B cell (primary cell): ENCODE data around the gene SCN4A. TPM values are rescaled to one million over a fixed set of nuclear protein-coding genes. Genes with fewer than 3 reads are reported as not detected.

Experiments used
- ATAC-seq: fragments of 200-7000 bp; cut with Tn5 transposase; one replicate; pipeline ENCODE4 v1.10.0; 2021; ENCODE audit warnings: low read depth, mild to moderate bottlenecking, moderate number of reproducible peaks, moderate library complexity
- CTCF ChIA-PET: fragments of 350-600 bp; sonication (Branson Sonifier 250); formaldehyde crosslinking; loops from one replicate; lab custom pipeline; 2021; ENCODE audit warnings: antibody characterized with exemption, inconsistent platforms; lab: Charles Lee
- POLR2A ChIA-PET: fragments of 350-600 bp; sonication (Branson Sonifier 250); formaldehyde crosslinking; loops from one replicate; lab custom pipeline; 2021; ENCODE audit warnings: antibody characterized with exemption; lab: Charles Lee
- DNase-seq: peaks from one replicate; pipeline ENCODE4 v3.0.0; 2013
- H2AFZ ChIP-seq: 2 replicates; pipeline ENCODE4 v1.6.1; 2012; ENCODE audit warnings: mild to moderate bottlenecking, low read depth, low read length; ENCODE audit not compliant: insufficient read depth, poor library complexity, severe bottlenecking
- H3K27ac ChIP-seq, 2 donors: 1 replicate in 1 of 2; 2 replicates in 1 of 2; pipeline ENCODE4 v1.5.1; 2012 to 2013; ENCODE audit warnings: low read length in 2 of 2, mild to moderate bottlenecking in 2 of 2, moderate library complexity in 1 of 2
- H3K27me3 ChIP-seq, 4 experiments: fragments of 200-600 bp in 1 of 4; sonication (generic) in 1 of 4; replicated peaks in 1 of 4; 1 replicate in 2 of 4; 2 replicates in 2 of 4; pipeline versions ENCODE4 v1.6.1 to v1.7.0; 2013 to 2016; ENCODE audit warnings: low read length in 3 of 4, mild to moderate bottlenecking in 2 of 4, mixed read lengths in 1 of 4, moderate library complexity in 1 of 4; ENCODE audit not compliant: insufficient read depth in 4 of 4, control insufficient read depth in 3 of 4; ENCODE audit errors: control extremely low read depth in 1 of 4
- H3K36me3 ChIP-seq, 2 experiments: replicated peaks in 1 of 2; 1 replicate in 1 of 2; 2 replicates in 1 of 2; pipeline versions ENCODE4 v1.6.1 to v1.7.1; 2013; ENCODE audit warnings: low read length in 1 of 2; ENCODE audit not compliant: insufficient read depth in 2 of 2, control insufficient read depth in 1 of 2; ENCODE audit errors: control extremely low read depth in 1 of 2, extremely low read depth in 1 of 2
- H3K4me1 ChIP-seq, 2 donors: fragments of 200-600 bp in 1 of 2; sonication (generic) in 1 of 2; 1 replicate in 1 of 2; 2 replicates in 1 of 2; pipeline versions ENCODE4 v1.5.1 to v1.6.1; 2013 to 2017; ENCODE audit warnings: low read length in 2 of 2; ENCODE audit not compliant: control insufficient read depth in 2 of 2, insufficient read depth in 2 of 2
- H3K4me2 ChIP-seq: replicated peaks from 2 replicates; pipeline ENCODE3; 2012; ENCODE audit warnings: mild to moderate bottlenecking, low read depth, low read length; ENCODE audit not compliant: poor library complexity, severe bottlenecking
- H3K4me3 ChIP-seq, 5 experiments: fragments of 200-600 bp in 1 of 5; sonication (generic) in 1 of 5; 1 replicate in 3 of 5; 2 replicates in 2 of 5; pipeline versions ENCODE4 v1.5.1 to v1.7.0; 2011 to 2016; ENCODE audit warnings: low read length in 4 of 5, mild to moderate bottlenecking in 4 of 5, low read depth in 2 of 5, control low read depth in 1 of 5, moderate library complexity in 1 of 5; ENCODE audit not compliant: insufficient read depth in 1 of 5; ENCODE audit errors: control extremely low read depth in 1 of 5, extremely low read depth in 1 of 5
- H3K79me2 ChIP-seq: fragments of 200-600 bp; sonication (generic); one replicate; pipeline ENCODE4 v1.6.0; 2016; ENCODE audit warnings: low read length; ENCODE audit not compliant: control insufficient read depth, insufficient read depth
- H3K9ac ChIP-seq: fragments of 200-600 bp; sonication (generic); 2 replicates; pipeline ENCODE4 v1.6.1; 2017; ENCODE audit warnings: mild to moderate bottlenecking, low read length, moderate library complexity
- H3K9me3 ChIP-seq, 3 donors: one replicate each; pipeline versions ENCODE4 v1.6.1 to v1.7.1; 2013; ENCODE audit warnings: low read length in 2 of 3; ENCODE audit not compliant: control insufficient read depth in 2 of 3, insufficient read depth in 1 of 3; ENCODE audit errors: control extremely low read depth in 1 of 3
- H4K20me1 ChIP-seq: 2 replicates; pipeline ENCODE4 v1.6.0; 2012; ENCODE audit warnings: mild to moderate bottlenecking, low read length; ENCODE audit not compliant: insufficient read depth, control insufficient read depth, poor library complexity, severe bottlenecking
- H3K27ac Mint-ChIP-seq: one replicate; pipeline ENCODE4 v1.8.0; 2021; ENCODE audit warnings: mixed read lengths
- H3K27me3 Mint-ChIP-seq: one replicate; pipeline ENCODE4 v1.8.0; 2021; ENCODE audit warnings: mixed read lengths
- H3K4me1 Mint-ChIP-seq: one replicate; pipeline ENCODE4 v1.8.0; 2021; ENCODE audit warnings: mixed read lengths
- H3K4me3 Mint-ChIP-seq: one replicate; pipeline ENCODE4 v1.8.0; 2021; ENCODE audit warnings: mixed read lengths
- H3K9me3 Mint-ChIP-seq: one replicate; pipeline ENCODE4 v1.8.0; 2022; ENCODE audit warnings: mixed read lengths; ENCODE audit not compliant: insufficient read depth
- CTCF ChIP-seq: fragments of 200-600 bp; IDR thresholded peaks from one replicate; pipeline ENCODE4 v1.8.0; 2022; ENCODE audit warnings: antibody characterized with exemption, mild to moderate bottlenecking
- EZH2 ChIP-seq: IDR thresholded peaks from 2 replicates; pipeline ENCODE4 v1.6.1; 2012; ENCODE audit warnings: borderline replicate concordance, low read depth, mild to moderate bottlenecking, moderate library complexity, low read length; ENCODE audit not compliant: insufficient read depth, poor library complexity, severe bottlenecking
- WGBS: methylation state at CpG from one replicate; pipeline ENCODE4 v1.1.5; 2013; ENCODE audit warnings: missing lambda C conversion rate; ENCODE audit not compliant: insufficient coverage; 5-methylcytosine and 5-hydroxymethylcytosine counted together
- intact Hi-C: fragments of 100-400 bp; cut with micrococcal nuclease; formaldehyde crosslinking; loops from one replicate; pipeline ENCODE4 v1.10.0; 2022
- polyA plus RNA-seq: library from polyadenylated mRNA; depleted of rRNA; stranded (reverse); fragments of >200 nt; gene quantifications from 2 replicates; pipeline ENCODE4 v1.2.3, GENCODE V29; 2012
- total RNA-seq, 2 donors: library from RNA; stranded (reverse); fragments of 120-200 nt in 1 of 2; gene quantifications; 1 replicate in 1 of 2; 2 replicates in 1 of 2; pipeline versions ENCODE4 v1.2.3 to v1.2.4, GENCODE V29; 2013 to 2022

The SCN4A gene
- total and polyA plus RNA-seq, 2 donors (not counting 1 experiment from before 2014, with no cell fraction given) = 1.1 to 1.4 TPM

- intact Hi-C loops = no loop called here
- Histone ChIP-seq H3K79me2 (no peaks in the 10 kb centered on the region), H3K4me1 (peaks cover 31 to 38% of the 10 kb centered on the region in 2 donors), H3K9ac (no peak overlapping the region), H3K36me3 (no peaks in the 10 kb centered on the region), H3K27me3 (peaks cover 0 to 20% (median 5%) of the 10 kb centered on the region in 4 experiments), H2AFZ (no peak overlapping the region), H3K4me2 (no peak overlapping the region), H3K9me3 (no peaks in the 10 kb centered on the region), H4K20me1 (peaks cover 8% of the 10 kb centered on the region), H3K27ac (no peak overlapping the region), H3K4me3 (no peak overlapping the region)
- H3K9me3 Mint-ChIP-seq = no peaks in the 10 kb centered on the region
- no peak for DNase-seq
- ChIA-PET POLR2A (interaction anchor here (0.5 to 0.8 kb wide), 2 partner anchors 50 to 341 kb away, joined by 3 to 4 read pairs; no protein-coding TSS in a partner anchor), CTCF (interaction anchor here (1.0 to 7.5 kb wide), 5 partner anchors 20 to 85 kb away, joined by 3 to 89 read pairs (median 5); no protein-coding TSS in a partner anchor)
- no peak for ATAC-seq
- TF ChIP-seq EZH2 (no peak), CTCF (no peak)
- peak overlapping the region; percentile 91 for H3K4me3 Mint-ChIP-seq
- WGBS = 95% methylated on average over 9 of the region's 11 CpGs
- H3K27ac Mint-ChIP-seq = peak overlapping the region; percentile 12
- peaks cover 15% of the 10 kb centered on the region for H3K27me3 Mint-ChIP-seq
- H3K4me1 Mint-ChIP-seq = peaks cover 43% of the 10 kb centered on the region
Observed at GRCh38 chr17:63996430-63997182, 23.9 kb upstream of the SCN4A start.

GRCh38 chr17:63995626-63996025 lies 22.9 kb upstream of the SCN4A start:
- H3K27ac Mint-ChIP-seq = no peak overlapping the region
- Histone ChIP-seq H3K27me3 (peaks cover 0 to 20% (median 5%) of the 10 kb centered on the region in 4 experiments), H3K36me3 (no peaks in the 10 kb centered on the region), H3K9ac (no peak overlapping the region), H3K79me2 (no peaks in the 10 kb centered on the region), H3K4me2 (no peak overlapping the region), H3K27ac (no peak overlapping the region), H4K20me1 (no peaks in the 10 kb centered on the region), H3K9me3 (no peaks in the 10 kb centered on the region), H3K4me1 (peaks cover 35 to 41% of the 10 kb centered on the region in 2 donors), H2AFZ (no peak overlapping the region), H3K4me3 (no peak overlapping the region)
- no peaks in the 10 kb centered on the region for H3K9me3 Mint-ChIP-seq
- POLR2A ChIA-PET = no interaction called here
- TF ChIP-seq CTCF = no peak
- TF ChIP-seq EZH2 = no peak
- no peak overlapping the region for H3K4me3 Mint-ChIP-seq
- DNase-seq (no peak), ATAC-seq (no peak)
- CTCF ChIA-PET = interaction anchor here (0.6 to 7.5 kb wide), 6 partner anchors 26 to 423 kb away, joined by 3 to 89 read pairs (median 4); partner anchors contain the start of gene ICAM2
- intact Hi-C loops = no loop called here
- no CpG with 5 or more reads among the region's 5 CpGs for WGBS
- H3K4me1 Mint-ChIP-seq = peaks cover 48% of the 10 kb centered on the region
- H3K27me3 Mint-ChIP-seq = peaks cover 17% of the 10 kb centered on the region
